Chondrocyte (in vitro differentiated cells): ENCODE data around the gene TLE3. TPM values are rescaled to one million over a fixed set of nuclear protein-coding genes. Genes with fewer than 3 reads are reported as not detected.
A peak's percentile ranks its signal among the peaks of the same experiment; 100 is the strongest.

Experiments
- DNase-seq: peaks from one replicate; pipeline ENCODE4 v3.0.0; 2021; ENCODE audit warnings: mixed read lengths, low spot score
- H3K27ac Mint-ChIP-seq: one replicate; pipeline ENCODE4 v1.8.0; 2021; ENCODE audit warnings: mild to moderate bottlenecking, moderate library complexity, mixed read lengths; ENCODE audit not compliant: unreplicated experiment
- H3K27me3 Mint-ChIP-seq: 2 replicates; pipeline ENCODE4 v1.8.0; 2021; ENCODE audit warnings: low read depth, mixed read lengths
- H3K36me3 Mint-ChIP-seq: 2 replicates; pipeline ENCODE4 v1.8.0; 2021; ENCODE audit warnings: low read depth, mixed read lengths
- H3K4me1 Mint-ChIP-seq: 2 replicates; pipeline ENCODE4 v1.8.0; 2021; ENCODE audit warnings: low read depth, mild to moderate bottlenecking, mixed read lengths
- H3K4me3 Mint-ChIP-seq: one replicate; pipeline ENCODE4 v1.8.0; 2021; ENCODE audit warnings: mild to moderate bottlenecking, moderate library complexity, mixed read lengths; ENCODE audit not compliant: unreplicated experiment
- H3K9me3 Mint-ChIP-seq: 2 replicates; pipeline ENCODE4 v1.8.0; 2021; ENCODE audit warnings: low read depth, mixed read lengths
- CTCF ChIP-seq: fragments of 200-600 bp; sonication (generic); IDR thresholded peaks from 2 replicates; pipeline ENCODE4 v1.5.0; 2021; ENCODE audit warnings: antibody characterized with exemption, mild to moderate bottlenecking, moderate library complexity
- total RNA-seq: library from RNA; stranded (reverse); gene quantifications from 3 replicates; pipeline ENCODE4 v1.2.1, GENCODE V29; 2021

TLE3 gene
- total RNA-seq, 1 donor from 2014 or later = 53.4 TPM

- Mint-ChIP-seq H3K36me3 (peaks cover 2% of the 10 kb centered on the region), H3K4me1 (peaks cover 18% of the 10 kb centered on the region), H3K27me3 (peaks cover 26% of the 10 kb centered on the region), H3K27ac (no peak overlapping the region), H3K9me3 (no peaks in the 10 kb centered on the region), H3K4me3 (no peak overlapping the region)
- peak; percentile 35 for DNase-seq
- TF ChIP-seq CTCF = no peak
These were observed 12.3 kb upstream of the TLE3 start for GRCh38 chr15:70109978-70110377.

- H3K27ac Mint-ChIP-seq = no peak overlapping the region
- DNase-seq = peak; percentile 0
- H3K4me3 Mint-ChIP-seq = no peak overlapping the region
- TF ChIP-seq CTCF = no peak
- H3K9me3 Mint-ChIP-seq = no peaks in the 10 kb centered on the region
- peaks cover 18% of the 10 kb centered on the region for H3K4me1 Mint-ChIP-seq
- H3K27me3 Mint-ChIP-seq = peaks cover 26% of the 10 kb centered on the region
- peaks cover 2% of the 10 kb centered on the region for H3K36me3 Mint-ChIP-seq
These were observed 11.8 kb upstream of the TLE3 start for GRCh38 chr15:70109531-70109930.

GRCh38 chr15:70103880-70104626 is 6.3 kb upstream of the TLE3 start:
- H3K27ac Mint-ChIP-seq = no peak overlapping the region
- peaks cover 29% of the 10 kb centered on the region for H3K4me1 Mint-ChIP-seq
- DNase-seq = peak; percentile 17
- no peak overlapping the region for H3K4me3 Mint-ChIP-seq
- H3K36me3 Mint-ChIP-seq = peaks cover 2% of the 10 kb centered on the region
- H3K27me3 Mint-ChIP-seq = peaks cover 18% of the 10 kb centered on the region
- H3K9me3 Mint-ChIP-seq = no peaks in the 10 kb centered on the region
- no peak for TF ChIP-seq CTCF

GRCh38 chr15:70102827-70103226 is 5.1 kb upstream of the TLE3 start:
- peaks cover 2% of the 10 kb centered on the region for H3K36me3 Mint-ChIP-seq
- peaks cover 37% of the 10 kb centered on the region for H3K4me1 Mint-ChIP-seq
- peak; percentile 61 for DNase-seq
- no peak overlapping the region for H3K4me3 Mint-ChIP-seq
- no peak for TF ChIP-seq CTCF
- no peak overlapping the region for H3K27ac Mint-ChIP-seq
- H3K9me3 Mint-ChIP-seq = no peaks in the 10 kb centered on the region
- peaks cover 15% of the 10 kb centered on the region for H3K27me3 Mint-ChIP-seq

- no peak overlapping the region for H3K4me3 Mint-ChIP-seq
- H3K27me3 Mint-ChIP-seq = peaks cover 7% of the 10 kb centered on the region
These were observed 3.9 kb upstream of the TLE3 start for GRCh38 chr15:70101459-70102113.

More at GRCh38 chr15:70101459-70102113, 3.9 kb upstream of the TLE3 start:
- Mint-ChIP-seq H3K27ac (peak overlapping the region; percentile 22), H3K9me3 (no peaks in the 10 kb centered on the region), H3K36me3 (peaks cover 2% of the 10 kb centered on the region), H3K4me1 (peaks cover 40% of the 10 kb centered on the region)
- TF ChIP-seq CTCF = no peak
- peak; percentile 34 for DNase-seq
